ENCODE results near the gene CCDC61.

- no peak for TF ChIP-seq CTCF (IDR thresholded peaks at IDR 0.05 in 4 of 5, conservative IDR thresholded peaks at IDR 0.05 in 1 of 5)
- no peak for TF ChIP-seq POLR2A (IDR thresholded peaks at IDR 0.05)
Measured at GRCh38 chr19:45947926-45948325, 47.3 kb upstream of the CCDC61 start.

Data from gastrocnemius medialis (tissue), 4 donors.